ENCODE data around the gene ARHGEF40.

ARHGEF40 gene

GRCh38 chr14:21096978-21097635, 27.0 kb downstream of the ARHGEF40 start:
- ChIA-PET POLR2A (interaction anchor here (0.6 to 3.7 kb wide), 3 partner anchors 23 to 83 kb away, joined by 3 to 33 read pairs (median 3); partner anchors contain the start of gene ARHGEF40), CTCF (interaction anchor here (1.2 to 6.8 kb wide), 4 partner anchors 8 to 57 kb away, joined by 3 to 68 read pairs (median 30); partner anchors contain the start of gene ARHGEF40)
- TF ChIP-seq ELF4 (IDR thresholded peaks at IDR 0.05) (no peak), TARDBP (IDR thresholded peaks at IDR 0.05) (no peak), PKNOX1 (IDR thresholded peaks at IDR 0.05) (no peak), NFRKB (IDR thresholded peaks at IDR 0.05) (no peak), FOXK2 (IDR thresholded peaks at IDR 0.05) (no peak), HDGF (IDR thresholded peaks at IDR 0.05; ENCODE audit: borderline replicate concordance) (no peak), BHLHE40 (IDR thresholded peaks at IDR 0.05; ENCODE audit: borderline replicate concordance) (no peak), ARNT (IDR thresholded peaks at IDR 0.05) (no peak), LEF1 (IDR thresholded peaks at IDR 0.05; ENCODE audit: borderline replicate concordance) (no peak), CTBP1 (IDR thresholded peaks at IDR 0.05; ENCODE audit: borderline replicate concordance) (no peak), L3MBTL2 (conservative IDR thresholded peaks at IDR 0.05) (no peak), SUZ12 (IDR thresholded peaks at IDR 0.05) (no peak), SP1 (IDR thresholded peaks at IDR 0.05) (no peak), ZNF384 (IDR thresholded peaks at IDR 0.05) (no peak), FOXM1 (IDR thresholded peaks at IDR 0.05; ENCODE audit: borderline replicate concordance) (no peak), FOXA1 (IDR thresholded peaks at IDR 0.05) (no peak)
- DNase-seq (ENCODE audit: extremely low spot score): no peak

- CTCF ChIA-PET: interaction anchor here (6.2 to 6.8 kb wide), 2 partner anchors 7 to 30 kb away, joined by 58 to 68 read pairs; no protein-coding TSS in a partner anchor
- POLR2A ChIA-PET: interaction anchor here (0.6 to 3.7 kb wide), 3 partner anchors 23 to 83 kb away, joined by 3 to 33 read pairs (median 3); partner anchors contain the start of gene ARHGEF40
- no peak for DNase-seq (ENCODE audit: extremely low spot score)
- TF ChIP-seq FOXM1 (IDR thresholded peaks at IDR 0.05; ENCODE audit: borderline replicate concordance) (no peak), L3MBTL2 (conservative IDR thresholded peaks at IDR 0.05) (no peak), ELF4 (IDR thresholded peaks at IDR 0.05) (no peak), TARDBP (IDR thresholded peaks at IDR 0.05) (no peak), ARNT (IDR thresholded peaks at IDR 0.05) (no peak), FOXK2 (IDR thresholded peaks at IDR 0.05) (no peak), LEF1 (IDR thresholded peaks at IDR 0.05; ENCODE audit: borderline replicate concordance) (no peak), ZNF384 (IDR thresholded peaks at IDR 0.05) (no peak), HDGF (IDR thresholded peaks at IDR 0.05; ENCODE audit: borderline replicate concordance) (no peak), NFRKB (IDR thresholded peaks at IDR 0.05) (no peak), SP1 (IDR thresholded peaks at IDR 0.05) (no peak), BHLHE40 (IDR thresholded peaks at IDR 0.05; ENCODE audit: borderline replicate concordance) (no peak), SUZ12 (IDR thresholded peaks at IDR 0.05) (no peak), CTBP1 (IDR thresholded peaks at IDR 0.05; ENCODE audit: borderline replicate concordance) (no peak), FOXA1 (IDR thresholded peaks at IDR 0.05) (no peak), PKNOX1 (IDR thresholded peaks at IDR 0.05) (no peak)
Measured at GRCh38 chr14:21097636-21098075, 27.6 kb downstream of the ARHGEF40 start.

GRCh38 chr14:21098076-21098891, 28.2 kb downstream of the ARHGEF40 start, which contains the start of gene ZNF219:
TSS of gene ZNF219 (minus strand) at chr14:21098655. CDS start at chr14:21093591, 5,064 bp downstream.
- POLR2A ChIA-PET: interaction anchor here (0.5 to 3.7 kb wide), 2 partner anchors 27 to 141 kb away, joined by 3 to 33 read pairs; partner anchors contain the start of gene ARHGEF40
- CTCF ChIA-PET: interaction anchor here (6.2 to 6.8 kb wide), 2 partner anchors 6 to 31 kb away, joined by 58 to 68 read pairs; no protein-coding TSS in a partner anchor

GRCh38 chr14:21098892-21099595, 28.9 kb downstream of the ARHGEF40 start:
- POLR2A ChIA-PET: interaction anchor here (0.5 to 6.3 kb wide), 3 partner anchors 28 to 141 kb away, joined by 3 to 72 read pairs (median 33); partner anchors contain the start of gene ARHGEF40
- DNase-seq (ENCODE audit: extremely low spot score): no peak
- CTCF ChIA-PET: no interaction called here
- TF ChIP-seq BHLHE40 (IDR thresholded peaks at IDR 0.05; ENCODE audit: borderline replicate concordance): no peak

More at GRCh38 chr14:21098076-21098891, 28.2 kb downstream of the ARHGEF40 start, which contains the start of gene ZNF219:
- DNase-seq (ENCODE audit: extremely low spot score): no peak
- TF ChIP-seq ZNF384 (IDR thresholded peaks at IDR 0.05): no peak
- TF ChIP-seq FOXK2 (IDR thresholded peaks at IDR 0.05): no peak
- no peak for TF ChIP-seq NFRKB (IDR thresholded peaks at IDR 0.05)
- TF ChIP-seq TARDBP (IDR thresholded peaks at IDR 0.05): no peak
- TF ChIP-seq PKNOX1 (IDR thresholded peaks at IDR 0.05): no peak
- TF ChIP-seq ELF4 (IDR thresholded peaks at IDR 0.05): no peak
- TF ChIP-seq FOXA1 (IDR thresholded peaks at IDR 0.05): no peak
- TF ChIP-seq SP1 (IDR thresholded peaks at IDR 0.05): no peak

- DNase-seq (ENCODE audit: extremely low spot score): no peak
- POLR2A ChIA-PET: interaction anchor here (6.3 kb wide), 1 partner anchor 28 kb away, joined by 72 read pairs; the partner anchor contains the start of gene ARHGEF40
- CTCF ChIA-PET: interaction anchor here (0.6 kb wide), 1 partner anchor 235 kb away, joined by 3 read pairs; no protein-coding TSS in a partner anchor
- TF ChIP-seq CTBP1 (IDR thresholded peaks at IDR 0.05; ENCODE audit: borderline replicate concordance) (no peak), TARDBP (IDR thresholded peaks at IDR 0.05) (no peak), LEF1 (IDR thresholded peaks at IDR 0.05; ENCODE audit: borderline replicate concordance) (no peak), L3MBTL2 (conservative IDR thresholded peaks at IDR 0.05) (no peak), ZNF384 (IDR thresholded peaks at IDR 0.05) (no peak), FOXM1 (IDR thresholded peaks at IDR 0.05; ENCODE audit: borderline replicate concordance) (no peak), NFRKB (IDR thresholded peaks at IDR 0.05) (no peak), HDGF (IDR thresholded peaks at IDR 0.05; ENCODE audit: borderline replicate concordance) (no peak), ARNT (IDR thresholded peaks at IDR 0.05) (no peak), SP1 (IDR thresholded peaks at IDR 0.05) (no peak)
Measured at GRCh38 chr14:21099596-21099985, 29.5 kb downstream of the ARHGEF40 start.
